OCI-LY7 (cell line): ENCODE results near the gene SLC66A3.

Experiments used
- EZH2phosphoT487 ChIP-seq: fragments of 200-600 bp; sonication (generic); IDR thresholded peaks from 2 replicates; pipeline ENCODE4 v1.6.1; 2018; ENCODE audit warnings: low read depth, borderline replicate concordance, mild to moderate bottlenecking, mixed run types, antibody characterized with exemption, low read length, moderate library complexity, mixed read lengths
- TF ChIP-seq, protein P1 (sequence below): fragments of 200-600 bp; sonication (generic); conservative IDR thresholded peaks from 2 replicates; pipeline ENCODE4 v1.5.1; 2014; ENCODE audit warnings: mild to moderate bottlenecking, antibody characterized with exemption, low read length, moderate library complexity, mixed read lengths

DNA sequence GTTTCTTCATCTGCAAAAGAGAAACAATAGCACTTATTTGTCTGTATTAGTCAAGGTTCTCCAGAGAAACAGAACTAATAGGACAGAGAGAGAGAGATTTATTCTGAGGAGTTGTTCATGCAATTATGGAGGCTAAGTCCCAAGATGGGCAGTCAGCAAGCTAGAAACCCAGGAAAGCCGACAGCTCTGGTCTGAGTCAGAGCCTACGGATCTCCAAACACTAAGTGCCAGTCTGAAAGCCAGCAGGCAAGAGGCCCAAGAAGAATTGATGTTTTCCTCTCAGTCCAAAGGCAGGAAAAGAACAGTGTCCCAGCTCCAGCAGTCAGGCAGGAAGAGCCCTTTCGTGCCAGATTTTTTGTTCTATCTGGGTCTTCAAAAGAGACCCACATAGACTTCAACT, 36.5 kb upstream of the SLC66A3 start:
- TF ChIP-seq EZH2phosphoT487: no peak
- TF ChIP-seq, protein P1, sequence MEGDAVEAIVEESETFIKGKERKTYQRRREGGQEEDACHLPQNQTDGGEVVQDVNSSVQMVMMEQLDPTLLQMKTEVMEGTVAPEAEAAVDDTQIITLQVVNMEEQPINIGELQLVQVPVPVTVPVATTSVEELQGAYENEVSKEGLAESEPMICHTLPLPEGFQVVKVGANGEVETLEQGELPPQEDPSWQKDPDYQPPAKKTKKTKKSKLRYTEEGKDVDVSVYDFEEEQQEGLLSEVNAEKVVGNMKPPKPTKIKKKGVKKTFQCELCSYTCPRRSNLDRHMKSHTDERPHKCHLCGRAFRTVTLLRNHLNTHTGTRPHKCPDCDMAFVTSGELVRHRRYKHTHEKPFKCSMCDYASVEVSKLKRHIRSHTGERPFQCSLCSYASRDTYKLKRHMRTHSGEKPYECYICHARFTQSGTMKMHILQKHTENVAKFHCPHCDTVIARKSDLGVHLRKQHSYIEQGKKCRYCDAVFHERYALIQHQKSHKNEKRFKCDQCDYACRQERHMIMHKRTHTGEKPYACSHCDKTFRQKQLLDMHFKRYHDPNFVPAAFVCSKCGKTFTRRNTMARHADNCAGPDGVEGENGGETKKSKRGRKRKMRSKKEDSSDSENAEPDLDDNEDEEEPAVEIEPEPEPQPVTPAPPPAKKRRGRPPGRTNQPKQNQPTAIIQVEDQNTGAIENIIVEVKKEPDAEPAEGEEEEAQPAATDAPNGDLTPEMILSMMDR: no peak
